T-helper 22 cell (primary cell): ENCODE results near the gene IGF2BP2.
"Not testable (repeated sequence)": the region's sequence is repeated elsewhere in the genome, so short reads cannot be mapped to it uniquely, and the experiment has no call there.

Experiments used
- DNase-seq: peaks from one replicate; pipeline ENCODE4 v3.0.0-alpha.2; 2020; ENCODE audit warnings: low read depth

The IGF2BP2 gene

GRCh38 chr3:185825006-185825638 lies at the start of gene IGF2BP2:
TSS of gene IGF2BP2 (minus strand) at chr3:185825042. CDS start at chr3:185824960, 82 bp downstream.
- peak; percentile 5 for DNase-seq

- no peak for DNase-seq
Measured at GRCh38 chr3:185874119-185874518, 49.3 kb upstream of the IGF2BP2 start.

- DNase-seq = no peak
Measured at GRCh38 chr3:185867650-185868049, 42.8 kb upstream of the IGF2BP2 start.

GRCh38 chr3:185866995-185867394 lies 42.2 kb upstream of the IGF2BP2 start:
- no peak for DNase-seq

- no peak for DNase-seq
Measured at GRCh38 chr3:185866555-185866954, 41.7 kb upstream of the IGF2BP2 start.

GRCh38 chr3:185865247-185865646 lies 40.4 kb upstream of the IGF2BP2 start:
- DNase-seq = no peak

GRCh38 chr3:185864767-185865166 lies 39.9 kb upstream of the IGF2BP2 start:
- DNase-seq = no peak

- DNase-seq = no peak
Measured at GRCh38 chr3:185862920-185863319, 38.1 kb upstream of the IGF2BP2 start.

- no peak for DNase-seq
Measured at GRCh38 chr3:185859294-185859972, 34.6 kb upstream of the IGF2BP2 start.

- DNase-seq = no peak
Measured at GRCh38 chr3:185858502-185859225, 33.8 kb upstream of the IGF2BP2 start.

GRCh38 chr3:185857208-185857607 lies 32.4 kb upstream of the IGF2BP2 start:
- no peak for DNase-seq

GRCh38 chr3:185856652-185857051 lies 31.8 kb upstream of the IGF2BP2 start:
- DNase-seq = no peak

GRCh38 chr3:185853771-185854170 lies 28.9 kb upstream of the IGF2BP2 start:
- not testable (repeated sequence) for DNase-seq

GRCh38 chr3:185852635-185853034 lies 27.8 kb upstream of the IGF2BP2 start:
- DNase-seq = no peak

GRCh38 chr3:185851959-185852358 lies 27.1 kb upstream of the IGF2BP2 start:
- no peak for DNase-seq

GRCh38 chr3:185851046-185851445 lies 26.2 kb upstream of the IGF2BP2 start:
- DNase-seq = no peak

GRCh38 chr3:185847506-185847905 lies 22.7 kb upstream of the IGF2BP2 start:
- DNase-seq = no peak

GRCh38 chr3:185846037-185846436 lies 21.2 kb upstream of the IGF2BP2 start:
- DNase-seq = no peak

GRCh38 chr3:185844051-185844450 lies 19.2 kb upstream of the IGF2BP2 start:
- no peak for DNase-seq

GRCh38 chr3:185843635-185844034 lies 18.8 kb upstream of the IGF2BP2 start:
- no peak for DNase-seq

- DNase-seq = no peak
Measured at GRCh38 chr3:185843126-185843525, 18.3 kb upstream of the IGF2BP2 start.

GRCh38 chr3:185842241-185842640 lies 17.4 kb upstream of the IGF2BP2 start:
- DNase-seq = no peak

GRCh38 chr3:185838417-185838989 lies 13.7 kb upstream of the IGF2BP2 start:
- DNase-seq = not testable (repeated sequence)
